ENCODE results near the gene DNAI2. TPM values are rescaled to one million over a fixed set of nuclear protein-coding genes. Genes with fewer than 3 reads are reported as not detected.

Gene DNAI2
- total RNA-seq, 1 experiment from 2014 or later = not detected

DNA sequence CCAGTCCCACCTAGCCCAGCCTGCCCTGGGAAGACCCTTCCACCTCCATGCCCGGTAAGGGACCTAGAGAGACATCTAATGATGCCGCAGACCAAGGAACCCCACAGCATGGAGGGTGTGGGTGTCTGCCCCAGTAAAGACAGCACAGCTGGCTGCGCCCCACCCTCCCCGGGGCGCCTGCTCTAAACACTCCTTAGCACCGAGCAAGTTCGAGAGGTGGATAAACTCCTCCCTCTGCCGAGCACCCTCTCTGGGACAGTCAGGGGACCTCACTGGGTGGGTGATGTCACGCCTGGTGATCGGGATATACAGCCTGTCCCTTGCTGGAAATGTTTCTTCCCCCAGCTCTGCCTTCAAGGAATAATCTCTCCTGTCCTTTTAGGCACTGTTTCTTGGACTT, 16.7 kb upstream of the DNAI2 start:
- Mint-ChIP-seq H3K4me3 (ENCODE audit: unreplicated experiment) (no peak overlapping the region), H3K36me3 (ENCODE audit: insufficient read depth, unreplicated experiment) (no peaks in the 10 kb centered on the region), H3K27ac (ENCODE audit: unreplicated experiment) (no peak overlapping the region), H3K4me1 (ENCODE audit: low read depth, unreplicated experiment) (no peaks in the 10 kb centered on the region), H3K27me3 (ENCODE audit: insufficient read depth, unreplicated experiment) (no peaks in the 10 kb centered on the region), H3K9me3 (ENCODE audit: unreplicated experiment) (no peaks in the 10 kb centered on the region)
- TF ChIP-seq, protein P1, sequence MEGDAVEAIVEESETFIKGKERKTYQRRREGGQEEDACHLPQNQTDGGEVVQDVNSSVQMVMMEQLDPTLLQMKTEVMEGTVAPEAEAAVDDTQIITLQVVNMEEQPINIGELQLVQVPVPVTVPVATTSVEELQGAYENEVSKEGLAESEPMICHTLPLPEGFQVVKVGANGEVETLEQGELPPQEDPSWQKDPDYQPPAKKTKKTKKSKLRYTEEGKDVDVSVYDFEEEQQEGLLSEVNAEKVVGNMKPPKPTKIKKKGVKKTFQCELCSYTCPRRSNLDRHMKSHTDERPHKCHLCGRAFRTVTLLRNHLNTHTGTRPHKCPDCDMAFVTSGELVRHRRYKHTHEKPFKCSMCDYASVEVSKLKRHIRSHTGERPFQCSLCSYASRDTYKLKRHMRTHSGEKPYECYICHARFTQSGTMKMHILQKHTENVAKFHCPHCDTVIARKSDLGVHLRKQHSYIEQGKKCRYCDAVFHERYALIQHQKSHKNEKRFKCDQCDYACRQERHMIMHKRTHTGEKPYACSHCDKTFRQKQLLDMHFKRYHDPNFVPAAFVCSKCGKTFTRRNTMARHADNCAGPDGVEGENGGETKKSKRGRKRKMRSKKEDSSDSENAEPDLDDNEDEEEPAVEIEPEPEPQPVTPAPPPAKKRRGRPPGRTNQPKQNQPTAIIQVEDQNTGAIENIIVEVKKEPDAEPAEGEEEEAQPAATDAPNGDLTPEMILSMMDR (IDR thresholded peaks at IDR 0.05; ENCODE audit: insufficient read depth in 1 of 2, low read depth in 1 of 2, low read length in 1 of 2, severe bottlenecking in 1 of 2, unreplicated experiment in 1 of 2) = no peak
- CTCF ChIA-PET = no interaction called here
- no TSS peak for BruUV-seq (replicated peaks)
- intact Hi-C loops (cut with micrococcal nuclease; ENCODE audit: unreplicated experiment) = no loop called here
- H3K4me1 ChIP-seq = no peaks in the 10 kb centered on the region
- no peaks in the 10 kb centered on the region for H3K36me3 ChIP-seq (ENCODE audit: control insufficient read depth, insufficient read depth, low read length)
- DNase-seq = no peak
- no peaks in the 10 kb centered on the region for H3K27me3 ChIP-seq (replicated peaks; ENCODE audit: control insufficient read depth, insufficient read depth, low read length)
- POLR2A ChIA-PET = no interaction called here
- no peak overlapping the region for H3K4me3 ChIP-seq (ENCODE audit: low read depth, low read length)
- no peaks in the 10 kb centered on the region for H3K9me3 ChIP-seq

DNA sequence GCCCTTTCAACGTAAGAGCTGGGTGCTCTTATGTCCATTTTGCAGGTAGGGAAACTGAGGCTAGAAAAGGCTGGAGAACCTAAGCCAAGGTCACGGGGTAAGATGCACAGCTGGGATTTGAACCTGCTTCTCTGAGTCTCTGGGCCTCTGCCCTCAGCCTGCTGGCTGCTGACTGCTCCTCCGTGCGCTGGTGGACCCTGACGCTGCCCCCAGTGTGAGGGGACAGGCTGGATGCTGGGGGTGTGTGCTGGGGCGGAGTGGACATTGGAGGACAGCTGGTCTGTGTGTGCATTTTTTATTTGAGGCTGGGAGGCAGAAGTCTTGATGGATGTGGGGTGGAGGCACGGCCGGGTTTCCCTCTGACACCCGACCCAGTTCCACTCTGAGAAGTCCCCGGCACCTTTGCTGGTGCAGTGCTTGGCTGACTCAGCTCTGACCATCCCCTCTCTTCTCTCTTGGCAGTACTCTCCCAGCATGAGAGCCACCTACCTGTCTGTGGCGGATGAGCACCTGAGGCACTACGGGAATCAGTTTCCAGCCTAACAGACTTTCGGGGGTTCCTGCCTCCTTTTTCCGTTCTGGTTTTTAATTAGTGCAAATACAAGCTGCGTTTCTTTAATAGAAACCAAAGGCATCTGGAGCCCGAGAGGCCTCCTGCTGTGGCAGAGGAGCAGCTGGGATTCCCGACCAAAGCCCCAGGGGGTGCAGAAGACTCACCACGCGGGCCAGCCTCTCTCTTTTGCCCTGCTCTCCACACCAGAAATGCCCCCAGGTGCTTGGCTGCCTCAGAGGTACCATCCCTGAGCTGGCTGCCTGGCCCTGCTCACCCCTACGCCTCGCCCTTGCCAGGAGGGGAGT, 14.1 kb upstream of the DNAI2 start:
- H3K27ac Mint-ChIP-seq (ENCODE audit: unreplicated experiment) = no peak overlapping the region
- H3K4me1 Mint-ChIP-seq (ENCODE audit: low read depth, unreplicated experiment) = no peaks in the 10 kb centered on the region
- no TSS peak for BruUV-seq (replicated peaks)
- POLR2A ChIA-PET = no interaction called here
- no peak overlapping the region for H3K4me3 Mint-ChIP-seq (ENCODE audit: unreplicated experiment)
- Histone ChIP-seq H3K9me3 (no peaks in the 10 kb centered on the region), H3K27me3 (replicated peaks; ENCODE audit: control insufficient read depth, insufficient read depth, low read length) (no peaks in the 10 kb centered on the region), H3K36me3 (ENCODE audit: control insufficient read depth, insufficient read depth, low read length) (no peaks in the 10 kb centered on the region), H3K4me3 (ENCODE audit: low read depth, low read length) (no peak overlapping the region), H3K4me1 (no peaks in the 10 kb centered on the region)
- TF ChIP-seq, protein P1 (IDR thresholded peaks at IDR 0.05; ENCODE audit: insufficient read depth in 1 of 2, low read depth in 1 of 2, low read length in 1 of 2, severe bottlenecking in 1 of 2, unreplicated experiment in 1 of 2) = no peak
- intact Hi-C loops (cut with micrococcal nuclease; ENCODE audit: unreplicated experiment) = no loop called here
- H3K36me3 Mint-ChIP-seq (ENCODE audit: insufficient read depth, unreplicated experiment) = no peaks in the 10 kb centered on the region
- CTCF ChIA-PET = interaction anchor here (1.5 kb wide), 1 partner anchor 37 kb away, joined by 5 read pairs; no protein-coding TSS in a partner anchor
- no peak for DNase-seq
- H3K27me3 Mint-ChIP-seq (ENCODE audit: insufficient read depth, unreplicated experiment) = no peaks in the 10 kb centered on the region
- no peaks in the 10 kb centered on the region for H3K9me3 Mint-ChIP-seq (ENCODE audit: unreplicated experiment)

DNA sequence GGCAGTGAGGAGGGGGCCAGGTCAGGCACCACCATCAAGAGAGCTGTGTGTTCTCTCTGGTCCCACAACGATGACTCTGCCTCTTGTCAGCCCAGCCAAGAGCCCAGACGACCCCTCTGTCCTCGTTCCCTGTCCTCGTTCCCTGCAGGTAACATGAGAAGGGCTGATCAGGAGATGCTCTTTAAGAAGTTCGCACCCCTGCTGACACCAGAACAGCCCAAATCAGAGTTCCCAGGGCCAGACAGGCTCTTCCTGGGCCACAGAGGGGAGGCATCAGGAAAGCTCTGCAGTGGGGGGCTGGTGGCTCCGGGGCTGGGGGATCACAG, 13.5 kb upstream of the DNAI2 start:
- no peaks in the 10 kb centered on the region for H3K27me3 ChIP-seq (replicated peaks; ENCODE audit: control insufficient read depth, insufficient read depth, low read length)
- no peaks in the 10 kb centered on the region for H3K27me3 Mint-ChIP-seq (ENCODE audit: insufficient read depth, unreplicated experiment)
- H3K4me1 Mint-ChIP-seq (ENCODE audit: low read depth, unreplicated experiment) = no peaks in the 10 kb centered on the region
- no peaks in the 10 kb centered on the region for H3K4me1 ChIP-seq
- TF ChIP-seq, protein P1 (IDR thresholded peaks at IDR 0.05; ENCODE audit: insufficient read depth in 1 of 2, low read depth in 1 of 2, low read length in 1 of 2, severe bottlenecking in 1 of 2, unreplicated experiment in 1 of 2) = no peak
- H3K36me3 ChIP-seq (ENCODE audit: control insufficient read depth, insufficient read depth, low read length) = no peaks in the 10 kb centered on the region
- H3K4me3 Mint-ChIP-seq (ENCODE audit: unreplicated experiment) = no peak overlapping the region
- BruUV-seq (replicated peaks) = no TSS peak
- no peaks in the 10 kb centered on the region for H3K36me3 Mint-ChIP-seq (ENCODE audit: insufficient read depth, unreplicated experiment)
- ChIA-PET POLR2A (no interaction called here), CTCF (interaction anchor here (1.5 kb wide), 1 partner anchor 36 kb away, joined by 5 read pairs; no protein-coding TSS in a partner anchor)
- H3K27ac Mint-ChIP-seq (ENCODE audit: unreplicated experiment) = no peak overlapping the region
- intact Hi-C loops (cut with micrococcal nuclease; ENCODE audit: unreplicated experiment) = no loop called here
- no peak for DNase-seq
- H3K4me3 ChIP-seq (ENCODE audit: low read depth, low read length) = no peak overlapping the region
- no peaks in the 10 kb centered on the region for H3K9me3 Mint-ChIP-seq (ENCODE audit: unreplicated experiment)
- H3K9me3 ChIP-seq = no peaks in the 10 kb centered on the region

Measured in Caco-2 (cell line).